Testis (tissue), 3 donors: Measurements from ENCODE around the gene MYH10. TPM values are rescaled to one million over a fixed set of nuclear protein-coding genes. Genes with fewer than 3 reads are reported as not detected.
A peak's percentile ranks its signal among the peaks of the same experiment; 100 is the strongest.

Experiments used
- DNase-seq: peaks from one replicate; pipeline ENCODE4 v3.0.0-alpha.2; 2019
- H3K27ac ChIP-seq, 2 donors: fragments of 200-600 bp; sonication (generic); one replicate each; pipeline ENCODE4 v1.5.1; 2019
- H3K27me3 ChIP-seq: fragments of 200-600 bp; sonication (generic); one replicate; pipeline ENCODE4 v1.5.1; 2019
- H3K36me3 ChIP-seq: fragments of 200-600 bp; sonication (generic); one replicate; pipeline ENCODE4 v1.5.1; 2017; ENCODE audit warnings: low read depth; ENCODE audit errors: missing control alignments
- H3K4me1 ChIP-seq: fragments of 200-600 bp; sonication (generic); one replicate; pipeline ENCODE4 v1.5.1; 2019
- H3K4me3 ChIP-seq, 2 donors: fragments of 200-600 bp; sonication (generic); one replicate each; pipeline ENCODE4 v1.5.1; 2017 to 2019
- H3K9me3 ChIP-seq: fragments of 200-600 bp; sonication (generic); one replicate; pipeline ENCODE4 v1.5.1; 2017
- POLR2A ChIP-seq: fragments of 450-650 bp; IDR thresholded peaks from one replicate; pipeline ENCODE4 v1.6.1; 2017; ENCODE audit warnings: antibody characterized with exemption, mild to moderate bottlenecking, moderate library complexity
- WGBS, 2 donors: methylation state at CpG; one replicate each; pipeline ENCODE4 v1.1.5; 2018; 5-methylcytosine and 5-hydroxymethylcytosine counted together
- intact Hi-C: fragments of 100-400 bp; cut with DNase I; formaldehyde crosslinking; loops from one replicate; pipeline ENCODE4 v1.15.1; 2023; ENCODE audit warnings: low total_unique reads
- polyA plus RNA-seq: library from polyadenylated mRNA; stranded (reverse); fragments of 350-450 nt; fragmentation: Illumina TruSeq; extraction: RNeasy Lipid Tissue Mini Kit (QIAGEN cat#74804); gene quantifications from one replicate; pipeline ENCODE4 v1.2.3, GENCODE V29; 2014; ENCODE audit warnings: low read depth, low replicate concordance; ENCODE audit not compliant: insufficient read depth
- total RNA-seq, 2 donors: library from RNA; depleted of rRNA; stranded (reverse); fragments of >200 nt; gene quantifications; one replicate each; pipeline ENCODE4 v1.2.3, GENCODE V29; 2016
- TF ChIP-seq, protein P1 (sequence below), 3 experiments: fragments of 450-650 bp in 2 of 3; fragments of 200-600 bp in 1 of 3; sonication (generic) in 1 of 3; IDR thresholded peaks; one replicate each; pipeline ENCODE4 v1.5.1; 2016 to 2019; ENCODE audit warnings: antibody characterized with exemption in 3 of 3, mild to moderate bottlenecking in 2 of 3, moderate library complexity in 1 of 3

The MYH10 gene
- total and polyA plus RNA-seq, 3 donors from 2014 or later: 25.5 to 34.1 (median 33.1) TPM

DNA sequence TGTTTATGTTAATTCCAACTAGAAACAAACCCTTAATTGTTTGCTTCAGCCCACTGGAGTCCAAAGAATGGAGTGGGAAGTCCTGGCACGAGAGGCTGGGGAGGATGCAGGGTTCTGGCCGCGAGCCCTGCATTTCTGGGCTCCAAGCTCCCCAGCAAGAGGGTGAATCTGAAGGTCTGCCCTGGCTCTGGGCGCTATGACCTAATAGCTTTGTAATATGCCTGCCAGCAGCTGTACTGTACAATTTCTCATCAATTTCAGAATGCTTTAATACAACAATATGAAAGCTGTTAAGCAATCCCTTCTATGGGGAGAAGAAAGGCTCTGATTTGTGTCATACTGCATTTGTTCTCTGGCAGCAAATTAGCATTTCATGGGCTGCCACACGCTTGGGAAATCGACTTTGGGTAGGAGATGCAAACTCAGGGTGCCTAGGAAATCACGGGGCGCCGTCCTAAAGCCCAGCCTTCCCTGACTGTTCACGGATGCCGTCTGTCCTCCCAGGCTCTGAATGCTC lies 151.0 kb downstream of the MYH10 start:
- no peaks in the 10 kb centered on the region for H3K9me3 ChIP-seq
- 32 to 58% methylated on average over 10 to 11 of the region's 11 CpGs for WGBS, 2 donors
- intact Hi-C loops: no loop called here
- H3K27ac ChIP-seq: peak overlapping the region; percentile 10 to 68
- peaks cover 21% of the 10 kb centered on the region for H3K4me1 ChIP-seq
- no peaks in the 10 kb centered on the region for H3K36me3 ChIP-seq
- H3K27me3 ChIP-seq: no peaks in the 10 kb centered on the region
- peak; percentile 89 for DNase-seq
- H3K4me3 ChIP-seq: no peak overlapping the region
- TF ChIP-seq, protein P1, sequence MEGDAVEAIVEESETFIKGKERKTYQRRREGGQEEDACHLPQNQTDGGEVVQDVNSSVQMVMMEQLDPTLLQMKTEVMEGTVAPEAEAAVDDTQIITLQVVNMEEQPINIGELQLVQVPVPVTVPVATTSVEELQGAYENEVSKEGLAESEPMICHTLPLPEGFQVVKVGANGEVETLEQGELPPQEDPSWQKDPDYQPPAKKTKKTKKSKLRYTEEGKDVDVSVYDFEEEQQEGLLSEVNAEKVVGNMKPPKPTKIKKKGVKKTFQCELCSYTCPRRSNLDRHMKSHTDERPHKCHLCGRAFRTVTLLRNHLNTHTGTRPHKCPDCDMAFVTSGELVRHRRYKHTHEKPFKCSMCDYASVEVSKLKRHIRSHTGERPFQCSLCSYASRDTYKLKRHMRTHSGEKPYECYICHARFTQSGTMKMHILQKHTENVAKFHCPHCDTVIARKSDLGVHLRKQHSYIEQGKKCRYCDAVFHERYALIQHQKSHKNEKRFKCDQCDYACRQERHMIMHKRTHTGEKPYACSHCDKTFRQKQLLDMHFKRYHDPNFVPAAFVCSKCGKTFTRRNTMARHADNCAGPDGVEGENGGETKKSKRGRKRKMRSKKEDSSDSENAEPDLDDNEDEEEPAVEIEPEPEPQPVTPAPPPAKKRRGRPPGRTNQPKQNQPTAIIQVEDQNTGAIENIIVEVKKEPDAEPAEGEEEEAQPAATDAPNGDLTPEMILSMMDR (IDR thresholded peaks at IDR 0.05): no peak
- no peak for TF ChIP-seq POLR2A

DNA sequence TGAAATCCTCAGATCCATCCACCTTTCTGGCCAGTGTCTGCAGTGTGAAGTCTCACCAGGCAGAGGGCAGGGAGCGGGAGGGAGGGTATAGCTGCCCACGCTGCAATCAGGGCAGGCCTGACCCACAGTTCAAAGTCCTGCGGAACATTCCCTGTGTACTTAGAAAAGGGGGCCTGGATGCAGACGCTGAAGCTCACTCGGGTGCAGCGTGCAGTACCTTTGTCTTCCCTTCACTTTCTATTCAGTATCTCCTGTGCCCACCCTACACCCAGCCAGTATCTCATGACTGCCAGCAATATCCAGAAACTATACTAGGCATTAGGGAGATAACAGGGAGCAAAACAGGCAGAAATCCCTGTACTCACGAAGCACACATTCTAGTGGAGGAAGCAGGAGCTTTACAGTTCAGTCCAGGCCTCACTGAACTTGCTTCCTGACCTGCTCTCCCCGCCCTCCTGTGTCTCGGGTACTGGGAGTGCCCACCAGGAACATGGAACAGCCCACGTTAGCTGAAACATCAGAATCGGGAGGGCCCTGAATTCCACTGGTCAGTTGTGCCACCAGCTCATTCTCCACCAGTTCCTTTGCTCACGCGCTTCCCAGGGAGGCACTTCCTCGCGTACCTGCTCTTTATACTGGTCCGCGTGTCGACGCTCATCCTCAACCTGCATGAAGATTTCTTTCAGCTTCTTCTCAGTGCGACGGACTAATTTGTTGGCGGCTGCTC lies 152.6 kb downstream of the MYH10 start:
- Histone ChIP-seq H3K36me3 (no peaks in the 10 kb centered on the region), H3K4me1 (peaks cover 21% of the 10 kb centered on the region), H3K4me3 (no peak overlapping the region), H3K27ac (no peak overlapping the region), H3K9me3 (no peaks in the 10 kb centered on the region), H3K27me3 (no peaks in the 10 kb centered on the region)
- WGBS, 2 donors: 88 to 90% methylated on average over 20 to 22 of the region's 22 CpGs
- TF ChIP-seq POLR2A: no peak
- TF ChIP-seq, protein P1 (IDR thresholded peaks at IDR 0.05): no peak
- intact Hi-C loops: no loop called here
- no peak for DNase-seq

DNA sequence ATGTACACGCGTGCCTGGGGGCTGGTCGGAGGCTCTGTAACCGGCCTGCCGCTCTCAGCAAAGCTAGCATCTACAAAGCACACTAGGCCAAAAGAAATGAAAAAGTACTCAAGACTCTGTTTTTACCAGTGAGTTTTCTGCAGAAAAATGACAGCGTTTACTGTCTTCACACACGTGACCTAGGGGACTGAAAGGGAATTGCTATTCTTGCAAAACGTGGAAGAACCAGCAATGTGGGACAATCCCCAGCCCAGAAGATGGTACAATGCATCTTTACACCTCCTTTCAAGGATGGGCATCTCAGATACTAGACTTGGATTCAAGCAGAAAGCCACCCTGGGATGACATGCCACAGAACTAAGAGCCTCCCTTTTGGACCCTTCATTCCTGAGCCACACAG lies 153.4 kb downstream of the MYH10 start:
- Histone ChIP-seq H3K4me3 (no peak overlapping the region), H3K4me1 (peaks cover 21% of the 10 kb centered on the region), H3K27me3 (no peaks in the 10 kb centered on the region), H3K36me3 (no peaks in the 10 kb centered on the region), H3K27ac (no peak overlapping the region), H3K9me3 (no peaks in the 10 kb centered on the region)
- no peak for TF ChIP-seq POLR2A
- TF ChIP-seq, protein P1 (IDR thresholded peaks at IDR 0.05): no peak
- intact Hi-C loops: no loop called here
- DNase-seq: no peak
- 94 to 96% methylated on average over 8 of the region's 8 CpGs for WGBS, 2 donors

DNA sequence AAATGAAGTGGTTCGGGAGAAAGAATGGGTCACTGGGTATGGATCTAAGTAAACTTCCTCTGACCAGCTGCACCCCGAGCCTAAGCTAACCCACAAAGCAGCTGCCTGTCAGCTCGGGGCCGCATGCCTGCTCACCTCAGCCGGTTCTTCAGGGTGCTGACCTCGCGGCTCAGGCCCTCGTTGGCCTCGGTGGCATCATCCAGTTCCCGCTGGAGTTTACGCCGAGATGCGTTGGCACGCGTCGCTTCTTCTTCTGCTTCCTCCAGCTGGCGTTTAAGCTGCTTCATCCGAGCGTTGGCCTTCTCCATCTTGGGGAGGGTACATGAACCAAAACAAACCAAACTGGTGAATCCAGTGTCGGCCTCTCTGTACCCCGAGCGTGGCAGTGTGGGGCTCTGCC lies 153.8 kb downstream of the MYH10 start:
- Histone ChIP-seq H3K36me3 (no peaks in the 10 kb centered on the region), H3K27ac (no peak overlapping the region), H3K27me3 (no peaks in the 10 kb centered on the region), H3K4me3 (no peak overlapping the region), H3K9me3 (no peaks in the 10 kb centered on the region), H3K4me1 (peaks cover 20% of the 10 kb centered on the region)
- intact Hi-C loops: no loop called here
- no peak for DNase-seq
- TF ChIP-seq POLR2A: no peak
- TF ChIP-seq, protein P1 (IDR thresholded peaks at IDR 0.05): no peak
- WGBS, 2 donors: 95 to 96% methylated on average over 13 to 22 of the region's 22 CpGs

DNA sequence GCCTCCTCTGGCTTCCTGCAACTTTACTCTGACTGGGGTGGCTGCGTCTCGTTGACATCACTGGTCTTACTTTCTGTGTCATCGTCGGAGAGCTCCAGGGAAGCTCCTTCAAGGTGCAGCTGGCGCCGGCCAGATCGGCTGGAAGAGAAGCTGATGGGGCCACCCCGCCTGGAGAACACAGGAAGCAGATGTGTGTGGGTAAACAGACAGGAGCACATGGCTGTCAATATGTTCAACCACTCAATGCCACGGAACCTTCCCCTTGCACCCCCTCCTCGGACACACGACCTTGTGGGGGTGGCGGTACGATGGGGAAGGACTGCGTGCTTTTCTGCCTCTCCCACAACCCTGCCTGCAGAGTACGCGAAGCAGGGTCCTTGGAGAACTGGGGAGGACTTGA lies 154.7 kb downstream of the MYH10 start:
- intact Hi-C loops: no loop called here
- no peaks in the 10 kb centered on the region for H3K36me3 ChIP-seq

More for the DNA sequence above, 154.7 kb downstream of the MYH10 start:
- H3K4me3 ChIP-seq: no peak overlapping the region
- H3K27me3 ChIP-seq: no peaks in the 10 kb centered on the region
- H3K27ac ChIP-seq: no peak overlapping the region
- peaks cover 18% of the 10 kb centered on the region for H3K4me1 ChIP-seq
- H3K9me3 ChIP-seq: no peaks in the 10 kb centered on the region
- no peak for DNase-seq
- no peak for TF ChIP-seq POLR2A
- TF ChIP-seq, protein P1 (IDR thresholded peaks at IDR 0.05): no peak
- 88% methylated on average over 16 of the region's 16 CpGs for WGBS, 2 donors
